G401.6 (cell line): Measurements from ENCODE around the gene UGT3A2.

Experiments
- FAIRE-seq: peaks from 2 replicates; lab custom pipeline; 2012; peaks lifted over from hg19 to GRCh38; lab: Jason Lieb, UNC

Gene UGT3A2

GRCh38 chr5:36001032-36001431, 65.7 kb downstream of the UGT3A2 start:
- FAIRE-seq: no peak

DNA sequence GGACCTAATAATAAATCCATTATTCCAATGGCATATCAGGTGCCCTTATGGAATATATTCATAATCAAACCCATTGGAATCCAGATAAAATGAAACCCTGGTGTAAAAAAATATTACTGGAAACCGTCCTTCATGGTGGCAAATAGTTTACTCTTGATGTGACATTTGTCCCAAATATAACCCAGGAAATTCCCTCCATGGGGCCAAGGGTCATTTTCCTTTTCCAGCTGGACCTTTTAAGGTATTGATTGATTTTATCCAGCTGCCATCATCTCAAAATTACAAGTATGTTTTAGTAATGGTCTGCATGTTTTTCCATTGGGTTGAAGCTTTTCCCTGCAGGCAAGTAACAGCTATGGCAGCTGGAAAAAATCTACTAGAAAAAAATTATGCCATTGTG, 67.1 kb downstream of the UGT3A2 start:
- no peak for FAIRE-seq

DNA sequence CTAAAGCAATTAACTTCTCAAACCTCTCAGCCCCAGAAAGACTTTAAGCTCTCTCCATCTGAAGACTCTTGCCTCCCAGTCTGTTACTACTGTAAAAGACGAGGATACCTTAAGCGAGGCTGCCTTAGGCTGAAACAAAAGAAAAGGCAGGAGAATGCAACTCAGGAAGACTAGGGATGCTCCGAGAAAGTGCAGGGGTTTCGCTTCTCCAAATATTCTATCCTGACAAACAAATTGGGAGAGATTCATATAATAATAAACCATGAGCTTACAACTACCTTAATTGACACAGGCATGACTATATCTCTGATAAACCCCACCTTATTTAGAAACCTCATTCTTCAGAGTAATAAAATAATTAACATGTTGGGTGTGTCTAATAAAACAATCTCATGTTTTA, 70.6 kb downstream of the UGT3A2 start:
- no peak for FAIRE-seq

DNA sequence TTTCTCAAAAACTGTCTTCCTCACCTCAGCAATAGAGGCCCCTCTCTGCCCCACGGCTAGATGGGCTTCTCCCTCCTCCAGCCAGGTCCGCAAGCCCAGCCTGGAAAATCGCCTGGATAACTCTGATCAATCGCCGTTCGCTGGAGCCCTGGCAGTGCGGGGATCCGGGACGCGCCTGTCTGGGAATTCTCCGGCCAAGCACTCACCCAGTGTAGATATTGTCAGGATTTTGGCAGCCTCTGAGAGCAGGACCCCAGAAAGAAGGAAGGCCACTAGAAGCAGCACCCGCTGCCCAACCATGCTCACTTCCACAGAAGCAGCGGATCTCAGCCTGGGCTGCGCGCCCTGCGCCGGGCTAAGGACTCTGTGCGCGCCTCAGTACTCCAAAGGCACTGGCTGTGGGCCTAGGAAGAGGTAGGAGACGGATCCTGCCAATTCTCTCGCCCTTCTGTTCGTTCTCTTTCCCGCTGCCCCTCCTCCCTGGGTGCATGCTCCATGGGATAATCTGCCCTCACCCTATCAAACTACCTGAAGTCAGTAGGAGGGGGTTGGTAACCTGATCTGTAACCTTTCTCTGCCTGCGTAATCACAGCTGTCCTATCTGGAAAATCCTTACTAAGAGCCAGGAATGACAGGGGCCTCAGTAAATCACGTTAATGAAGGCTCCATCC, 75.6 kb downstream of the UGT3A2 start, which contains the start of gene UGT3A1:
Gene UGT3A1 (minus strand): TSS at position 450 of the 671 bp plus-strand sequence. CDS start 150 bp downstream, at position 300.
- no peak for FAIRE-seq

- no peak for FAIRE-seq
Measured at GRCh38 chr5:35990520-35990919, 76.2 kb downstream of the UGT3A2 start.

DNA sequence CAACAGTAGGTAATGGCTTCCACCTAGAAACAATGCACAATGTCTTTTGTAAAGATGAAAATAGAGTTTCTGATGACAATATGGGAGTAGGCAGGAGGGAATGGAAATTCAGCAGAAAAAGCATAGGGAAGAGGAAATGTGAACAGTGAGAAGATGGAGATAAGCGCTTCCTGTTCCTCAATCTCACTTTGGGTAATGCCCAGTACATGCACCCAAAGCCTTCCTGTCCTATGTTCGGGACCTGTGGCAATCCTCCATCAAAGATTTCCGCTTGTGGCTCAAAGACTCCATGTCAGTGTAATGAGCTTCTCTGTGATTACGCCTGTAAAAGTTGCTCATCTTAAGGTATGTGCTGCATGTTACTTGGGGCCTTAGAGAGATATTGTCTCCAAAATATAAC, 78.2 kb downstream of the UGT3A2 start:
- FAIRE-seq: no peak

GRCh38 chr5:35987776-35988175, 78.9 kb downstream of the UGT3A2 start:
- FAIRE-seq: no peak
